ENCODE results near the gene UTP14C.

Gene UTP14C

GRCh38 chr13:52002361-52002760 is 22.1 kb upstream of the UTP14C start:
- DNase-seq (ENCODE audit: low read depth), result no peak
- TF ChIP-seq CTCF (IDR thresholded peaks at IDR 0.05; ENCODE audit: control insufficient read depth, insufficient read depth, low read depth, low read length, missing control alignments), result no peak
- no peak overlapping the region for H3K4me3 ChIP-seq (ENCODE audit: control insufficient read depth, low read depth, low read length)

GRCh38 chr13:52003541-52003940 is 20.9 kb upstream of the UTP14C start:
- H3K4me3 ChIP-seq (ENCODE audit: control insufficient read depth, low read depth, low read length), result no peak overlapping the region
- no peak for TF ChIP-seq CTCF (IDR thresholded peaks at IDR 0.05; ENCODE audit: control insufficient read depth, insufficient read depth, low read depth, low read length, missing control alignments)
- no peak for DNase-seq (ENCODE audit: low read depth)

- TF ChIP-seq CTCF (IDR thresholded peaks at IDR 0.05; ENCODE audit: control insufficient read depth, insufficient read depth, low read depth, low read length, missing control alignments), result no peak
- H3K4me3 ChIP-seq (ENCODE audit: control insufficient read depth, low read depth, low read length), result no peak overlapping the region
- no peak for DNase-seq (ENCODE audit: low read depth)
Observed at GRCh38 chr13:52004511-52005170, 19.9 kb upstream of the UTP14C start.

- no peak for DNase-seq (ENCODE audit: low read depth)
- TF ChIP-seq CTCF (IDR thresholded peaks at IDR 0.05; ENCODE audit: control insufficient read depth, insufficient read depth, low read depth, low read length, missing control alignments), result no peak
- H3K4me3 ChIP-seq (ENCODE audit: control insufficient read depth, low read depth, low read length), result no peak overlapping the region
Observed at GRCh38 chr13:52005841-52006522, 18.5 kb upstream of the UTP14C start.

GRCh38 chr13:52006523-52007245 is 17.8 kb upstream of the UTP14C start:
- no peak for DNase-seq (ENCODE audit: low read depth)

GRCh38 chr13:52009946-52010345 is 14.5 kb upstream of the UTP14C start:
- no peak for DNase-seq (ENCODE audit: low read depth)
- H3K4me3 ChIP-seq (ENCODE audit: control insufficient read depth, low read depth, low read length), result no peak overlapping the region
- no peak for TF ChIP-seq CTCF (IDR thresholded peaks at IDR 0.05; ENCODE audit: control insufficient read depth, insufficient read depth, low read depth, low read length, missing control alignments)

More at GRCh38 chr13:52006523-52007245, 17.8 kb upstream of the UTP14C start:
- TF ChIP-seq CTCF (IDR thresholded peaks at IDR 0.05; ENCODE audit: control insufficient read depth, insufficient read depth, low read depth, low read length, missing control alignments), result no peak
- no peak overlapping the region for H3K4me3 ChIP-seq (ENCODE audit: control insufficient read depth, low read depth, low read length)
